HL-60/S4 treated with phorbol 12-myristate 13-acetate at 8.2 ng/mL for 4 days and 3 days (cell line): ENCODE data around the gene MAN2A2.

ENCODE experiments used
- in situ Hi-C: fragments of 300-500 bp; cut with MboI; formaldehyde crosslinking; loops from 2 replicates; pipeline ENCODE4 v1.15.0; 2022; ENCODE audit warnings: low sequenced_read_pairs

The MAN2A2 gene

GRCh38 chr15:90882781-90883525 lies 20.1 kb upstream of the MAN2A2 start:
- in situ Hi-C loops = loop anchor here (25.0 kb wide), 2 partner anchors 171 to 371 kb away; partner anchors contain the start of gene BLM

GRCh38 chr15:90883526-90883975 lies 19.6 kb upstream of the MAN2A2 start:
- in situ Hi-C loops = loop anchor here (25.0 kb wide), 2 partner anchors 171 to 371 kb away; partner anchors contain the start of gene BLM

GRCh38 chr15:90883976-90884718 lies 19.0 kb upstream of the MAN2A2 start, which contains the start of gene FES:
FES (plus strand) TSS chr15:90884504; CDS start chr15:90885046, 542 bp downstream.
- in situ Hi-C loops = loop anchor here (25.0 kb wide), 2 partner anchors 172 to 372 kb away; partner anchors contain the start of gene BLM

GRCh38 chr15:90884719-90885431 lies 18.2 kb upstream of the MAN2A2 start:
- in situ Hi-C loops = loop anchor here (25.0 kb wide), 2 partner anchors 173 to 373 kb away; partner anchors contain the start of gene BLM

GRCh38 chr15:90885432-90886290 lies 17.4 kb upstream of the MAN2A2 start:
- in situ Hi-C loops = loop anchor here (25.0 kb wide), 2 partner anchors 173 to 373 kb away; partner anchors contain the start of gene BLM

- in situ Hi-C loops = loop anchor here (25.0 kb wide), 2 partner anchors 174 to 374 kb away; partner anchors contain the start of gene BLM
These were observed 16.8 kb upstream of the MAN2A2 start for GRCh38 chr15:90886291-90886614.

GRCh38 chr15:90887037-90887481 lies 16.0 kb upstream of the MAN2A2 start:
- in situ Hi-C loops = loop anchor here (25.0 kb wide), 2 partner anchors 175 to 375 kb away; partner anchors contain the start of gene BLM

- in situ Hi-C loops = loop anchor here (25.0 kb wide), 2 partner anchors 177 to 377 kb away; partner anchors contain the start of gene BLM
These were observed 13.8 kb upstream of the MAN2A2 start for GRCh38 chr15:90889313-90889730.

- in situ Hi-C loops = loop anchor here (25.0 kb wide), 2 partner anchors 178 to 378 kb away; partner anchors contain the start of gene BLM
These were observed 13.2 kb upstream of the MAN2A2 start for GRCh38 chr15:90889736-90890456.

GRCh38 chr15:90890839-90891238 lies 12.3 kb upstream of the MAN2A2 start:
- in situ Hi-C loops = loop anchor here (25.0 kb wide), 2 partner anchors 179 to 379 kb away; partner anchors contain the start of gene BLM

GRCh38 chr15:90891346-90891949 lies 11.7 kb upstream of the MAN2A2 start:
- in situ Hi-C loops = loop anchor here (25.0 kb wide), 2 partner anchors 179 to 379 kb away; partner anchors contain the start of gene BLM

GRCh38 chr15:90892023-90892422 lies 11.1 kb upstream of the MAN2A2 start:
- in situ Hi-C loops = loop anchor here (25.0 kb wide), 2 partner anchors 180 to 380 kb away; partner anchors contain the start of gene BLM

GRCh38 chr15:90892498-90893174 lies 10.5 kb upstream of the MAN2A2 start:
- in situ Hi-C loops = loop anchor here (25.0 kb wide), 2 partner anchors 180 to 380 kb away; partner anchors contain the start of gene BLM

GRCh38 chr15:90893175-90894090 lies 9.7 kb upstream of the MAN2A2 start:
- in situ Hi-C loops = loop anchor here (25.0 kb wide), 2 partner anchors 181 to 381 kb away; partner anchors contain the start of gene BLM

- in situ Hi-C loops = loop anchor here (25.0 kb wide), 2 partner anchors 183 to 383 kb away; partner anchors contain the start of gene BLM
These were observed 7.5 kb upstream of the MAN2A2 start for GRCh38 chr15:90895571-90896117.

- in situ Hi-C loops = loop anchor here (25.0 kb wide), 2 partner anchors 185 to 385 kb away; partner anchors contain the start of gene BLM
These were observed 5.9 kb upstream of the MAN2A2 start for GRCh38 chr15:90897131-90897655.
